ENCODE measurements around the gene KRT79.

KRT79 gene

GRCh38 chr12:52787324-52788191, 46.6 kb downstream of the KRT79 start:
- TF ChIP-seq CTCF (IDR thresholded peaks at IDR 0.05; ENCODE audit: extremely low read depth, missing control alignments): no peak
- no peak for DNase-seq (ENCODE audit: low spot score)

GRCh38 chr12:52784909-52785308, 49.2 kb downstream of the KRT79 start:
- DNase-seq (ENCODE audit: low spot score): no peak
- no peak for TF ChIP-seq CTCF (IDR thresholded peaks at IDR 0.05; ENCODE audit: extremely low read depth, missing control alignments)

- TF ChIP-seq CTCF (IDR thresholded peaks at IDR 0.05; ENCODE audit: extremely low read depth, missing control alignments): no peak
- DNase-seq (ENCODE audit: low spot score): no peak
Observed at GRCh38 chr12:52783563-52784316, 50.4 kb downstream of the KRT79 start.

GRCh38 chr12:52782502-52782901, 51.6 kb downstream of the KRT79 start:
- no peak for DNase-seq (ENCODE audit: low spot score)

GRCh38 chr12:52781399-52782082, 52.6 kb downstream of the KRT79 start:
- DNase-seq (ENCODE audit: low spot score): no peak
- TF ChIP-seq CTCF (IDR thresholded peaks at IDR 0.05; ENCODE audit: extremely low read depth, missing control alignments): no peak

More at GRCh38 chr12:52782502-52782901, 51.6 kb downstream of the KRT79 start:
- no peak for TF ChIP-seq CTCF (IDR thresholded peaks at IDR 0.05; ENCODE audit: extremely low read depth, missing control alignments)

- no peak for TF ChIP-seq CTCF (IDR thresholded peaks at IDR 0.05; ENCODE audit: extremely low read depth, missing control alignments)
- no peak for DNase-seq (ENCODE audit: low spot score)
Observed at GRCh38 chr12:52779914-52780313, 54.2 kb downstream of the KRT79 start.

Data from GM20000 (cell line).